ENCODE results near the gene SPAG16.

- TF ChIP-seq POLR2A (IDR thresholded peaks at IDR 0.05) (no peak), CTCF (IDR thresholded peaks at IDR 0.05 in 8 of 11, conservative IDR thresholded peaks at IDR 0.05 in 3 of 11) (no peak)
Observed at GRCh38 chr2:213500881-213501280, 216.6 kb downstream of the SPAG16 start.

Data from spleen (tissue), 7 donors.